K562 (cell line): Measurements from ENCODE around the gene PRPF8. TPM values are rescaled to one million over a fixed set of nuclear protein-coding genes. Genes with fewer than 3 reads are reported as not detected.
A peak's percentile ranks its signal among the peaks of the same experiment; 100 is the strongest.

Source experiments
- BCLAF1 ChIP-seq, 2 experiments: fragments of 450-650 bp in 1 of 2; IDR thresholded peaks; 2 replicates each; pipeline ENCODE4 v1.6.1; 2011 to 2017; ENCODE audit warnings: low read depth in 2 of 2, antibody characterized with exemption in 1 of 2, borderline replicate concordance in 1 of 2, low read length in 1 of 2, mild to moderate bottlenecking in 1 of 2, mixed read lengths in 1 of 2; ENCODE audit not compliant: control insufficient read depth in 1 of 2
- CLOCK ChIP-seq: fragments of 250-450 bp; sonication (Bioruptor Pico); IDR thresholded peaks from 2 replicates; pipeline ENCODE4 v1.4.0; 2020; ENCODE audit warnings: mild to moderate bottlenecking, moderate library complexity, borderline replicate concordance
- GATAD2A ChIP-seq: fragments of 450-650 bp; IDR thresholded peaks from 2 replicates; pipeline ENCODE4 v1.6.1; 2017
- MAFG ChIP-seq: fragments of 450-650 bp; conservative IDR thresholded peaks from 2 replicates; pipeline ENCODE4 v1.6.1; 2016; ENCODE audit warnings: missing genetic modification characterization, missing compliant biosample characterization
- NFIX ChIP-seq: fragments of 250-450 bp; sonication (Bioruptor Pico); IDR thresholded peaks from 2 replicates; pipeline ENCODE4 v1.4.0; 2020; ENCODE audit warnings: low read depth, mild to moderate bottlenecking, moderate library complexity
- NFYB ChIP-seq: IDR thresholded peaks from 2 replicates; pipeline ENCODE4 v1.6.1; 2011; ENCODE audit warnings: mild to moderate bottlenecking, moderate library complexity; ENCODE audit not compliant: insufficient read length; ENCODE audit errors: extremely low read depth
- NR2F6 ChIP-seq: fragments of 450-650 bp; formaldehyde crosslinking; IDR thresholded peaks from 2 replicates; pipeline ENCODE4 v1.4.0; 2020; ENCODE audit warnings: mild to moderate bottlenecking
- NR4A1 ChIP-seq, 2 experiments: fragments of 250-450 bp in 1 of 2; fragments of 450-650 bp in 1 of 2; sonication (Bioruptor Pico) in 1 of 2; IDR thresholded peaks; 2 replicates each; pipeline versions ENCODE4 v1.4.0 to v1.6.1; 2016 to 2020; ENCODE audit warnings: mild to moderate bottlenecking in 2 of 2, missing compliant biosample characterization in 1 of 2, missing genetic modification characterization in 1 of 2, moderate library complexity in 1 of 2
- ZBTB40 ChIP-seq, 2 experiments: fragments of 450-650 bp in 1 of 2; sonication (generic) in 1 of 2; formaldehyde crosslinking in 1 of 2; IDR thresholded peaks; 2 replicates each; pipeline versions ENCODE4 v1.7.1 to v1.9.0; 2016 to 2022; ENCODE audit warnings: inconsistent platforms in 1 of 2, mild to moderate bottlenecking in 1 of 2, missing genetic modification reagents in 1 of 2
- ZNF780A ChIP-seq: fragments of 250-450 bp; sonication (Bioruptor Pico); IDR thresholded peaks from 2 replicates; pipeline ENCODE4 v1.5.0; 2021; ENCODE audit warnings: mild to moderate bottlenecking
- polyA plus RNA-seq, 8 experiments: library from polyadenylated mRNA; depleted of rRNA in 4 of 8; stranded (reverse) in 5 of 8; unstranded in 3 of 8; fragments of >200 nt; fragmentation: Nextera tagmentation in 2 of 8; fragmentation: Illumina TruSeq in 1 of 8; extraction: Ambion mirVana in 2 of 8; extraction: Trizol in 1 of 8; gene quantifications; 2 replicates each; pipeline versions ENCODE4 v1.2.1 to v1.2.3, GENCODE V29; 2011 to 2014; ENCODE audit warnings: inconsistent platforms in 1 of 8, missing spikeins in 1 of 8
- total RNA-seq, 7 experiments: library from RNA; depleted of rRNA in 6 of 7; stranded (reverse); fragments of >200 nt in 6 of 7; fragmentation: Illumina TruSeq in 2 of 7; extraction: Trizol in 2 of 7; gene quantifications; 2 replicates each; pipeline versions ENCODE4 v1.2.1 to v1.2.3, GENCODE V29; 2011 to 2021; ENCODE audit warnings: low replicate concordance in 1 of 7

The PRPF8 gene
- total and polyA plus RNA-seq, 9 of the 15 experiments (the other 6 are each of a cell fraction or from before 2014, with no cell fraction given), result 64.3 to 294 (median 85.9) TPM

- TF ChIP-seq ZBTB40 (IDR thresholded peaks at IDR 0.05) (no peak), ZBTB40 (CRISPR knock-in tag; IDR thresholded peaks at IDR 0.05) (no peak), BCLAF1 (IDR thresholded peaks at IDR 0.05; ENCODE audit: borderline replicate concordance in 1 of 2, control insufficient read depth in 1 of 2, low read depth in 2 of 2, low read length in 1 of 2) (no peak), MAFG (tag) (peak; percentile 74), NFYB (peak; percentile 96), CLOCK (no peak), NR2F6 (CRISPR knock-in tag) (no peak), NFIX (CRISPR knock-in tag) (no peak), ZNF780A (CRISPR knock-in tag) (no peak), NR4A1 (CRISPR knock-in tag; IDR thresholded peaks at IDR 0.05) (no peak), NR4A1 (tag; IDR thresholded peaks at IDR 0.05) (0 out of 2 replicates have a peak, but pooled peaks have one; percentile 26), GATAD2A (no peak)
Measured at GRCh38 chr17:1716076-1716911, 31.6 kb upstream of the PRPF8 start (continued).
